ENCODE data around the gene AVP.

The AVP gene

GRCh38 chr20:3047486-3048419, 36.8 kb downstream of the AVP start:
- no peak for DNase-seq

- peak; percentile 34 for DNase-seq
These were observed 37.7 kb downstream of the AVP start for GRCh38 chr20:3046677-3047462.

- peak; percentile 92 for DNase-seq
These were observed 38.5 kb downstream of the AVP start, which contains the start of gene MRPS26 for GRCh38 chr20:3045816-3046676. TSS of gene MRPS26 (plus strand) at chr20:3046052. CDS start at chr20:3046069, 17 bp downstream.

GRCh38 chr20:3045042-3045815, 39.3 kb downstream of the AVP start:
- peak; percentile 38 for DNase-seq

- no peak for DNase-seq
These were observed 40.1 kb downstream of the AVP start for GRCh38 chr20:3044336-3044965.

- no peak for DNase-seq
These were observed 41.2 kb downstream of the AVP start, which contains the start of gene GNRH2 for GRCh38 chr20:3043322-3043721. TSS of gene GNRH2 (plus strand) at chr20:3043622. CDS start at chr20:3044415, 793 bp downstream.

- DNase-seq, result no peak
These were observed 41.9 kb downstream of the AVP start for GRCh38 chr20:3042625-3043024.

- peak; percentile 59 for DNase-seq
These were observed 42.6 kb downstream of the AVP start for GRCh38 chr20:3041854-3042409.

GRCh38 chr20:3040086-3040485, 44.4 kb downstream of the AVP start:
- DNase-seq, result no peak

GRCh38 chr20:3039426-3039825, 45.1 kb downstream of the AVP start:
- no peak for DNase-seq

GRCh38 chr20:3038454-3038853, 46.1 kb downstream of the AVP start:
- no peak for DNase-seq

- DNase-seq, result no peak
These were observed 46.9 kb downstream of the AVP start for GRCh38 chr20:3037654-3038053.

- DNase-seq, result no peak
These were observed 51.9 kb downstream of the AVP start for GRCh38 chr20:3032624-3033023.

All from NCI-H2171 (cell line).